ENCODE measurements around the gene ITGA2. TPM values are rescaled to one million over a fixed set of nuclear protein-coding genes. Genes with fewer than 3 reads are reported as not detected.

Gene ITGA2
- total and polyA plus RNA-seq, 4 experiments from 2014 or later: 0.30 to 1.6 (median 0.93) TPM

- Mint-ChIP-seq H3K4me3 (no peak overlapping the region), H3K27me3 (no peaks in the 10 kb centered on the region), H3K27ac (peak overlapping the region in 1 of 7 donors; percentile 17), H3K9me3 (no peaks in the 10 kb centered on the region), H3K36me3 (no peaks in the 10 kb centered on the region), H3K4me1 (no peaks in the 10 kb centered on the region)
- DNase-seq: no peak
- CTCF ChIA-PET (ENCODE audit: partially characterized antibody): no interaction called here
- no peaks in the 10 kb centered on the region for H3K4me1 ChIP-seq (ENCODE audit: insufficient read depth, low read length)
- no peaks in the 10 kb centered on the region for H3K9me3 ChIP-seq (ENCODE audit: control insufficient read depth in 1 of 2, low read length in 2 of 2)
- H3K36me3 ChIP-seq (ENCODE audit: insufficient read depth, low read length): no peaks in the 10 kb centered on the region
- H3K4me3 ChIP-seq (ENCODE audit: low read length in 2 of 2): no peak overlapping the region
- POLR2A ChIA-PET (ENCODE audit: partially characterized antibody): no interaction called here
- H3K27ac ChIP-seq (ENCODE audit: low read depth, low read length): no peak overlapping the region
- no peaks in the 10 kb centered on the region for H3K27me3 ChIP-seq (ENCODE audit: insufficient read depth, low read length)
- intact Hi-C loops (cut with micrococcal nuclease): no loop called here
Observed at GRCh38 chr5:52996979-52997378, 7.8 kb downstream of the ITGA2 start.

- Mint-ChIP-seq H3K4me3 (no peak overlapping the region), H3K27me3 (no peaks in the 10 kb centered on the region), H3K4me1 (no peaks in the 10 kb centered on the region), H3K9me3 (no peaks in the 10 kb centered on the region), H3K27ac (peak overlapping the region in 1 of 7 donors; percentile 17), H3K36me3 (no peaks in the 10 kb centered on the region)
- ChIA-PET CTCF (ENCODE audit: partially characterized antibody) (no interaction called here), POLR2A (ENCODE audit: partially characterized antibody) (no interaction called here)
- Histone ChIP-seq H3K4me1 (ENCODE audit: insufficient read depth, low read length) (no peaks in the 10 kb centered on the region), H3K27me3 (ENCODE audit: insufficient read depth, low read length) (no peaks in the 10 kb centered on the region), H3K36me3 (ENCODE audit: insufficient read depth, low read length) (no peaks in the 10 kb centered on the region), H3K27ac (ENCODE audit: low read depth, low read length) (no peak overlapping the region), H3K9me3 (ENCODE audit: control insufficient read depth in 1 of 2, low read length in 2 of 2) (no peaks in the 10 kb centered on the region), H3K4me3 (ENCODE audit: low read length in 2 of 2) (no peak overlapping the region)
- DNase-seq: no peak
- intact Hi-C loops (cut with micrococcal nuclease): no loop called here
Observed at GRCh38 chr5:52997424-52997823, 8.3 kb downstream of the ITGA2 start.

GRCh38 chr5:52998552-52999313 is 9.6 kb downstream of the ITGA2 start:
- no peaks in the 10 kb centered on the region for H3K9me3 Mint-ChIP-seq
- no peaks in the 10 kb centered on the region for H3K27me3 Mint-ChIP-seq
- Histone ChIP-seq H3K27me3 (ENCODE audit: insufficient read depth, low read length) (no peaks in the 10 kb centered on the region), H3K36me3 (ENCODE audit: insufficient read depth, low read length) (no peaks in the 10 kb centered on the region), H3K9me3 (ENCODE audit: control insufficient read depth in 1 of 2, low read length in 2 of 2) (no peaks in the 10 kb centered on the region), H3K4me3 (ENCODE audit: low read length in 2 of 2) (no peak overlapping the region), H3K27ac (ENCODE audit: low read depth, low read length) (no peak overlapping the region), H3K4me1 (ENCODE audit: insufficient read depth, low read length) (no peaks in the 10 kb centered on the region)
- no peak for DNase-seq
- no peaks in the 10 kb centered on the region for H3K4me1 Mint-ChIP-seq
- ChIA-PET POLR2A (ENCODE audit: partially characterized antibody) (no interaction called here), CTCF (ENCODE audit: partially characterized antibody) (no interaction called here)
- no peak overlapping the region for H3K27ac Mint-ChIP-seq
- H3K4me3 Mint-ChIP-seq: no peak overlapping the region
- no peaks in the 10 kb centered on the region for H3K36me3 Mint-ChIP-seq
- intact Hi-C loops (cut with micrococcal nuclease): no loop called here

- peaks cover 0 to 4% (median under 1%) of the 10 kb centered on the region in 4 donors for H3K4me1 Mint-ChIP-seq
- H3K27me3 Mint-ChIP-seq: no peaks in the 10 kb centered on the region
- CTCF ChIA-PET (ENCODE audit: partially characterized antibody): no interaction called here
- DNase-seq: no peak
- no peak overlapping the region for H3K27ac ChIP-seq (ENCODE audit: low read depth, low read length)
- H3K36me3 Mint-ChIP-seq: no peaks in the 10 kb centered on the region
- POLR2A ChIA-PET (ENCODE audit: partially characterized antibody): no interaction called here
- no peak overlapping the region for H3K27ac Mint-ChIP-seq
- no peaks in the 10 kb centered on the region for H3K9me3 ChIP-seq (ENCODE audit: control insufficient read depth in 1 of 2, low read length in 2 of 2)
- H3K27me3 ChIP-seq (ENCODE audit: insufficient read depth, low read length): no peaks in the 10 kb centered on the region
- intact Hi-C loops (cut with micrococcal nuclease): no loop called here
- no peaks in the 10 kb centered on the region for H3K36me3 ChIP-seq (ENCODE audit: insufficient read depth, low read length)
- no peak overlapping the region for H3K4me3 Mint-ChIP-seq
- H3K4me1 ChIP-seq (ENCODE audit: insufficient read depth, low read length): no peaks in the 10 kb centered on the region
- no peaks in the 10 kb centered on the region for H3K9me3 Mint-ChIP-seq
- no peak overlapping the region for H3K4me3 ChIP-seq (ENCODE audit: low read length in 2 of 2)
Observed at GRCh38 chr5:52999344-52999949, 10.3 kb downstream of the ITGA2 start.

GRCh38 chr5:53001541-53001940 is 12.4 kb downstream of the ITGA2 start:
- Mint-ChIP-seq H3K36me3 (no peaks in the 10 kb centered on the region), H3K27ac (no peak overlapping the region), H3K4me3 (no peak overlapping the region), H3K9me3 (no peaks in the 10 kb centered on the region), H3K4me1 (peaks cover 5 to 16% (median 7%) of the 10 kb centered on the region in 4 donors), H3K27me3 (no peaks in the 10 kb centered on the region)
- Histone ChIP-seq H3K4me1 (ENCODE audit: insufficient read depth, low read length) (peaks cover 2% of the 10 kb centered on the region), H3K36me3 (ENCODE audit: insufficient read depth, low read length) (no peaks in the 10 kb centered on the region), H3K27ac (ENCODE audit: low read depth, low read length) (no peak overlapping the region), H3K4me3 (ENCODE audit: low read length in 2 of 2) (no peak overlapping the region), H3K9me3 (ENCODE audit: control insufficient read depth in 1 of 2, low read length in 2 of 2) (no peaks in the 10 kb centered on the region), H3K27me3 (ENCODE audit: insufficient read depth, low read length) (no peaks in the 10 kb centered on the region)
- intact Hi-C loops (cut with micrococcal nuclease): no loop called here
- DNase-seq: no peak
- POLR2A ChIA-PET (ENCODE audit: partially characterized antibody): no interaction called here
- CTCF ChIA-PET (ENCODE audit: partially characterized antibody): no interaction called here

- CTCF ChIA-PET (ENCODE audit: partially characterized antibody): no interaction called here
- Histone ChIP-seq H3K36me3 (ENCODE audit: insufficient read depth, low read length) (no peaks in the 10 kb centered on the region), H3K9me3 (ENCODE audit: control insufficient read depth in 1 of 2, low read length in 2 of 2) (no peaks in the 10 kb centered on the region), H3K4me3 (ENCODE audit: low read length in 2 of 2) (no peak overlapping the region), H3K27me3 (ENCODE audit: insufficient read depth, low read length) (no peaks in the 10 kb centered on the region), H3K4me1 (ENCODE audit: insufficient read depth, low read length) (peaks cover 12% of the 10 kb centered on the region), H3K27ac (ENCODE audit: low read depth, low read length) (no peak overlapping the region)
- intact Hi-C loops (cut with micrococcal nuclease): no loop called here
- H3K36me3 Mint-ChIP-seq: no peaks in the 10 kb centered on the region
- no peaks in the 10 kb centered on the region for H3K27me3 Mint-ChIP-seq
- no peaks in the 10 kb centered on the region for H3K9me3 Mint-ChIP-seq
- H3K27ac Mint-ChIP-seq: no peak overlapping the region
- no peak for DNase-seq
- POLR2A ChIA-PET (ENCODE audit: partially characterized antibody): no interaction called here
- H3K4me1 Mint-ChIP-seq: peaks cover 14 to 25% (median 15%) of the 10 kb centered on the region in 4 donors
- no peak overlapping the region for H3K4me3 Mint-ChIP-seq
Observed at GRCh38 chr5:53002491-53002890, 13.3 kb downstream of the ITGA2 start.

GRCh38 chr5:53003144-53003543 is 14.0 kb downstream of the ITGA2 start:
- CTCF ChIA-PET (ENCODE audit: partially characterized antibody): no interaction called here
- Mint-ChIP-seq H3K4me3 (no peak overlapping the region), H3K4me1 (peaks cover 15 to 32% (median 17%) of the 10 kb centered on the region in 4 donors), H3K9me3 (no peaks in the 10 kb centered on the region), H3K36me3 (no peaks in the 10 kb centered on the region), H3K27me3 (no peaks in the 10 kb centered on the region), H3K27ac (no peak overlapping the region)
- H3K4me1 ChIP-seq (ENCODE audit: insufficient read depth, low read length): peaks cover 12% of the 10 kb centered on the region
- no peaks in the 10 kb centered on the region for H3K27me3 ChIP-seq (ENCODE audit: insufficient read depth, low read length)
- no peak for DNase-seq
- intact Hi-C loops (cut with micrococcal nuclease): no loop called here
- H3K9me3 ChIP-seq (ENCODE audit: control insufficient read depth in 1 of 2, low read length in 2 of 2): no peaks in the 10 kb centered on the region
- no peaks in the 10 kb centered on the region for H3K36me3 ChIP-seq (ENCODE audit: insufficient read depth, low read length)
- H3K27ac ChIP-seq (ENCODE audit: low read depth, low read length): no peak overlapping the region
- no peak overlapping the region for H3K4me3 ChIP-seq (ENCODE audit: low read length in 2 of 2)
- POLR2A ChIA-PET (ENCODE audit: partially characterized antibody): no interaction called here

Data from CD4-positive, alpha-beta memory T cell (primary cell).